Psoas muscle (tissue), 8 donors: Measurements from ENCODE around the gene PCTP. TPM values are rescaled to one million over a fixed set of nuclear protein-coding genes. Genes with fewer than 3 reads are reported as not detected.

ENCODE experiments used
- ATAC-seq, 4 donors: fragments of 200-7000 bp; cut with Tn5 transposase; one replicate each; pipeline ENCODE4 v1.9.1; 2020; ENCODE audit warnings: moderate library complexity in 3 of 4, mild to moderate bottlenecking in 2 of 4
- DNase-seq, 2 donors: peaks; one replicate each; pipeline ENCODE4 v3.0.0-alpha.2; 2020
- H3K27ac ChIP-seq: fragments of 200-600 bp; one replicate; pipeline ENCODE4 v1.8.0; 2022
- H3K27me3 ChIP-seq, 3 donors: fragments of 200-600 bp in 1 of 3; one replicate each; pipeline versions ENCODE4 v1.6.1 to v1.8.0; 2013 to 2022; ENCODE audit warnings: low read length in 2 of 3, mild to moderate bottlenecking in 2 of 3, moderate library complexity in 1 of 3; ENCODE audit not compliant: insufficient read depth in 3 of 3
- H3K36me3 ChIP-seq, 2 donors: fragments of 200-600 bp in 1 of 2; one replicate each; pipeline versions ENCODE4 v1.6.1 to v1.8.0; 2013 to 2022; ENCODE audit warnings: low read depth in 1 of 2, mild to moderate bottlenecking in 1 of 2, moderate library complexity in 1 of 2; ENCODE audit not compliant: insufficient read depth in 1 of 2
- H3K4me1 ChIP-seq: fragments of 200-600 bp; one replicate; pipeline ENCODE4 v1.8.0; 2022
- H3K4me3 ChIP-seq: fragments of 200-600 bp; one replicate; pipeline ENCODE4 v1.8.0; 2022; ENCODE audit warnings: mild to moderate bottlenecking
- H3K9me3 ChIP-seq: fragments of 200-600 bp; one replicate; pipeline ENCODE4 v1.8.0; 2022
- CTCF ChIP-seq: fragments of 200-600 bp; IDR thresholded peaks from one replicate; pipeline ENCODE4 v1.8.0; 2022; ENCODE audit warnings: antibody characterized with exemption
- WGBS, 3 donors: extraction: QIAGEN DNeasy Blood & Tissue Kit; methylation state at CpG; one replicate each; pipeline versions ENCODE4 v1.1.6 to v1.1.7; 2013; 5-methylcytosine and 5-hydroxymethylcytosine counted together
- intact Hi-C, 2 donors: fragments of 100-400 bp; cut with DNase I; formaldehyde crosslinking; loops; one replicate each; pipeline versions ENCODE4 v1.11.0 to v1.14.2; 2022
- polyA plus RNA-seq, 3 donors: library from polyadenylated mRNA; stranded (reverse); fragments of 200-250 nt; gene quantifications; one replicate each; pipeline ENCODE4 v1.2.3, GENCODE V29; 2013
- total RNA-seq, 4 donors: library from RNA; stranded (reverse); fragmentation: NEBNext Ultra II Directional in 2 of 4; extraction: Animal tissue kit (Norgen Biotek cat#: 25700) in 2 of 4; gene quantifications; one replicate each; pipeline versions ENCODE4 v1.2.1 to v1.2.4, GENCODE V29; 2021 to 2023
- donor health status: healthy with polysubstance abuse.
- donor health status: DM: no; HTN: no; CAD: no; lungs with moderate emphysema.
- donor health status: Bipolar disorder and iron deficiency.
- donor health status: healthy.
- donor health status: DM: yes; HTN: yes; CAD: no.
- donor health status: DM: no; HTN: no; CAD: no.
- donor health status: DM: no; HTN: no; CAD: no.
- donor health status: DM: yes; HTN: yes; CAD: no.

PCTP gene
- total and polyA plus RNA-seq, 7 donors: 9.7 to 24.8 (median 14.7) TPM

GRCh38 chr17:55762086-55762858, 11.4 kb downstream of the PCTP start:
- no peak for TF ChIP-seq CTCF
- ATAC-seq (no peak), DNase-seq (no peak)
- intact Hi-C loops: no loop called here
- H3K27me3 ChIP-seq: no peaks in the 10 kb centered on the region
- WGBS, 3 donors: 92 to 94% (median 93%) methylated on average over 6 of the region's 6 CpGs
- peaks cover 30% of the 10 kb centered on the region for H3K4me1 ChIP-seq
- no peaks in the 10 kb centered on the region for H3K9me3 ChIP-seq
- no peak overlapping the region for H3K27ac ChIP-seq
- H3K4me3 ChIP-seq: no peak overlapping the region
- no peaks in the 10 kb centered on the region for H3K36me3 ChIP-seq

- Histone ChIP-seq H3K27ac (no peak overlapping the region), H3K4me3 (no peak overlapping the region), H3K27me3 (no peaks in the 10 kb centered on the region), H3K4me1 (peaks cover 28% of the 10 kb centered on the region), H3K9me3 (no peaks in the 10 kb centered on the region), H3K36me3 (peaks cover 3 to 15% of the 10 kb centered on the region in 2 donors)
- no peak for TF ChIP-seq CTCF
- DNase-seq (no peak), ATAC-seq (no peak)
- 62 to 67% (median 65%) methylated on average over 6 of the region's 6 CpGs for WGBS, 3 donors
- intact Hi-C loops: no loop called here
Observed at GRCh38 chr17:55763856-55764255, 13.0 kb downstream of the PCTP start.

- no peak overlapping the region for H3K27ac ChIP-seq
Observed at GRCh38 chr17:55764610-55765009, 13.8 kb downstream of the PCTP start.

GRCh38 chr17:55765472-55765871, 14.6 kb downstream of the PCTP start:
- no peak for TF ChIP-seq CTCF
- H3K36me3 ChIP-seq: peaks cover 3 to 21% of the 10 kb centered on the region in 2 donors

More at GRCh38 chr17:55764610-55765009, 13.8 kb downstream of the PCTP start:
- Histone ChIP-seq H3K27me3 (no peaks in the 10 kb centered on the region), H3K4me3 (no peak overlapping the region), H3K36me3 (peaks cover 3 to 21% of the 10 kb centered on the region in 2 donors), H3K4me1 (peaks cover 23% of the 10 kb centered on the region), H3K9me3 (no peaks in the 10 kb centered on the region)
- intact Hi-C loops: no loop called here
- 90 to 93% (median 93%) methylated on average over 4 of the region's 4 CpGs for WGBS, 3 donors
- DNase-seq (no peak), ATAC-seq (no peak)
- no peak for TF ChIP-seq CTCF

More at GRCh38 chr17:55765472-55765871, 14.6 kb downstream of the PCTP start:
- intact Hi-C loops: no loop called here
- Histone ChIP-seq H3K4me3 (no peak overlapping the region), H3K27me3 (no peaks in the 10 kb centered on the region), H3K4me1 (peaks cover 26% of the 10 kb centered on the region), H3K27ac (no peak overlapping the region), H3K9me3 (no peaks in the 10 kb centered on the region)
- DNase-seq (no peak), ATAC-seq (no peak)
- WGBS, 3 donors: 93 to 96% (median 94%) methylated on average over 3 of the region's 3 CpGs
